ENCODE measurements around the gene CLIC5. TPM values are rescaled to one million over a fixed set of nuclear protein-coding genes. Genes with fewer than 3 reads are reported as not detected.

The CLIC5 gene
- total RNA-seq, 4 donors from 2014 or later, result 0.45 to 2.6 (median 1.6) TPM

- 74% methylated on average over 1 of the region's 1 CpG for WGBS
- Histone ChIP-seq H3K36me3 (no peaks in the 10 kb centered on the region), H3K27me3 (no peaks in the 10 kb centered on the region), H3K9me3 (no peaks in the 10 kb centered on the region), H3K27ac (no peak overlapping the region), H3K4me3 (no peak overlapping the region), H3K4me1 (no peaks in the 10 kb centered on the region)
- TF ChIP-seq CTCF (IDR thresholded peaks at IDR 0.05) (no peak), EP300 (IDR thresholded peaks at IDR 0.05) (no peak), POLR2AphosphoS5 (IDR thresholded peaks at IDR 0.05) (no peak)
- DNase-seq (ENCODE audit: low spot score in 2 of 2), result no peak
Measured at GRCh38 chr6:46035242-46035641, 19.6 kb upstream of the CLIC5 start.

GRCh38 chr6:46032110-46032998 is 16.7 kb upstream of the CLIC5 start:
- Histone ChIP-seq H3K27me3 (no peaks in the 10 kb centered on the region), H3K36me3 (no peaks in the 10 kb centered on the region), H3K9me3 (no peaks in the 10 kb centered on the region), H3K4me1 (no peaks in the 10 kb centered on the region), H3K27ac (no peak overlapping the region), H3K4me3 (no peak overlapping the region)
- 45% methylated on average over 6 of the region's 6 CpGs for WGBS
- TF ChIP-seq CTCF (IDR thresholded peaks at IDR 0.05), result no peak
- TF ChIP-seq POLR2AphosphoS5 (IDR thresholded peaks at IDR 0.05), result no peak
- TF ChIP-seq POLR2A (IDR thresholded peaks at IDR 0.05), result no peak
- TF ChIP-seq EP300 (IDR thresholded peaks at IDR 0.05), result no peak
- DNase-seq (ENCODE audit: low spot score in 2 of 2), result no peak

GRCh38 chr6:46029602-46030001 is 13.9 kb upstream of the CLIC5 start:
- H3K9me3 ChIP-seq, result no peaks in the 10 kb centered on the region
- no peaks in the 10 kb centered on the region for H3K4me1 ChIP-seq
- no peak overlapping the region for H3K27ac ChIP-seq
- no peak for DNase-seq (ENCODE audit: low spot score in 2 of 2)
- WGBS, result 94% methylated on average over 1 of the region's 1 CpG
- H3K27me3 ChIP-seq, result no peaks in the 10 kb centered on the region
- H3K4me3 ChIP-seq, result no peak overlapping the region
- H3K36me3 ChIP-seq, result no peaks in the 10 kb centered on the region
- TF ChIP-seq POLR2AphosphoS5 (IDR thresholded peaks at IDR 0.05), result no peak
- no peak for TF ChIP-seq EP300 (IDR thresholded peaks at IDR 0.05)
- TF ChIP-seq POLR2A (IDR thresholded peaks at IDR 0.05), result no peak
- TF ChIP-seq CTCF (IDR thresholded peaks at IDR 0.05), result no peak

- no peaks in the 10 kb centered on the region for H3K36me3 ChIP-seq
- H3K4me3 ChIP-seq, result no peak overlapping the region
- TF ChIP-seq POLR2AphosphoS5 (IDR thresholded peaks at IDR 0.05) (no peak), CTCF (IDR thresholded peaks at IDR 0.05) (no peak), POLR2A (IDR thresholded peaks at IDR 0.05) (no peak)
- no peaks in the 10 kb centered on the region for H3K27me3 ChIP-seq
- no peaks in the 10 kb centered on the region for H3K9me3 ChIP-seq
- no peaks in the 10 kb centered on the region for H3K4me1 ChIP-seq
- 58% methylated on average over 2 of the region's 2 CpGs for WGBS
- H3K27ac ChIP-seq, result no peak overlapping the region
- no peak for DNase-seq (ENCODE audit: low spot score in 2 of 2)
Measured at GRCh38 chr6:46026307-46026706, 10.6 kb upstream of the CLIC5 start.

- WGBS, result 81% methylated on average over 4 of the region's 4 CpGs
- no peak for TF ChIP-seq POLR2A (IDR thresholded peaks at IDR 0.05)
- no peak for TF ChIP-seq EP300 (IDR thresholded peaks at IDR 0.05)
- TF ChIP-seq CTCF (IDR thresholded peaks at IDR 0.05), result no peak
- TF ChIP-seq POLR2AphosphoS5 (IDR thresholded peaks at IDR 0.05), result no peak
- Histone ChIP-seq H3K4me1 (no peaks in the 10 kb centered on the region), H3K36me3 (no peaks in the 10 kb centered on the region), H3K9me3 (no peaks in the 10 kb centered on the region), H3K4me3 (no peak overlapping the region), H3K27me3 (no peaks in the 10 kb centered on the region), H3K27ac (no peak overlapping the region)
- no peak for DNase-seq (ENCODE audit: low spot score in 2 of 2)
Measured at GRCh38 chr6:46025573-46025972, 9.9 kb upstream of the CLIC5 start.

All from suprapubic skin (tissue), 4 donors.